Epithelial cell of prostate (primary cell): ENCODE data around the gene CAMK2G.
"Not testable (repeated sequence)": the region's sequence is repeated elsewhere in the genome, so short reads cannot be mapped to it uniquely, and the experiment has no call there.

Source experiments
- DNase-seq: peaks from one replicate; pipeline ENCODE4 v3.0.0-alpha.2; 2011; ENCODE audit warnings: low read depth, low spot score
- H3K27ac ChIP-seq: fragments of 450-650 bp; 2 replicates; pipeline ENCODE4 v1.5.1; 2017; ENCODE audit warnings: mild to moderate bottlenecking

Gene CAMK2G

GRCh38 chr10:73800560-73801252 is 73.6 kb downstream of the CAMK2G start:
- DNase-seq: no peak
- H3K27ac ChIP-seq: no peak overlapping the region

GRCh38 chr10:73799899-73800559 is 74.3 kb downstream of the CAMK2G start:
- no peak overlapping the region for H3K27ac ChIP-seq
- DNase-seq: no peak

- DNase-seq: no peak
- H3K27ac ChIP-seq: no peak overlapping the region
Observed at GRCh38 chr10:73798927-73799560, 75.3 kb downstream of the CAMK2G start.

- no peak for DNase-seq
- no peak overlapping the region for H3K27ac ChIP-seq
Observed at GRCh38 chr10:73798087-73798486, 76.3 kb downstream of the CAMK2G start.

- DNase-seq: no peak
Observed at GRCh38 chr10:73797324-73798025, 76.9 kb downstream of the CAMK2G start.

GRCh38 chr10:73796766-73797165 is 77.6 kb downstream of the CAMK2G start:
- no peak for DNase-seq
- H3K27ac ChIP-seq: no peak overlapping the region

More at GRCh38 chr10:73797324-73798025, 76.9 kb downstream of the CAMK2G start:
- no peak overlapping the region for H3K27ac ChIP-seq

- H3K27ac ChIP-seq, DNase-seq: not testable (repeated sequence)
Observed at GRCh38 chr10:73796035-73796434, 78.3 kb downstream of the CAMK2G start.

- DNase-seq, H3K27ac ChIP-seq: not testable (repeated sequence)
Observed at GRCh38 chr10:73795491-73795890, 78.9 kb downstream of the CAMK2G start.

- DNase-seq: no peak
- H3K27ac ChIP-seq: no peak overlapping the region
Observed at GRCh38 chr10:73793456-73793855, 80.9 kb downstream of the CAMK2G start.

GRCh38 chr10:73791871-73792400 is 82.4 kb downstream of the CAMK2G start:
- DNase-seq: no peak
- H3K27ac ChIP-seq: no peak overlapping the region

GRCh38 chr10:73790886-73791625 is 83.3 kb downstream of the CAMK2G start:
- DNase-seq: no peak

GRCh38 chr10:73789659-73790055 is 84.7 kb downstream of the CAMK2G start:
- no peak for DNase-seq
- no peak overlapping the region for H3K27ac ChIP-seq

More at GRCh38 chr10:73790886-73791625, 83.3 kb downstream of the CAMK2G start:
- no peak overlapping the region for H3K27ac ChIP-seq

GRCh38 chr10:73788864-73789658 is 85.3 kb downstream of the CAMK2G start:
- no peak overlapping the region for H3K27ac ChIP-seq

GRCh38 chr10:73787031-73787800 is 87.1 kb downstream of the CAMK2G start:
- H3K27ac ChIP-seq: not testable (repeated sequence)

More at GRCh38 chr10:73788864-73789658, 85.3 kb downstream of the CAMK2G start:
- DNase-seq: no peak

GRCh38 chr10:73786512-73786885 is 87.9 kb downstream of the CAMK2G start:
- no peak for DNase-seq
- H3K27ac ChIP-seq: peak overlapping the region; percentile 90

More at GRCh38 chr10:73787031-73787800, 87.1 kb downstream of the CAMK2G start:
- not testable (repeated sequence) for DNase-seq

- peak overlapping the region; percentile 90 for H3K27ac ChIP-seq
- peak; percentile 10 for DNase-seq
Observed at GRCh38 chr10:73785721-73786511, 88.4 kb downstream of the CAMK2G start.

GRCh38 chr10:73785211-73785720 is 89.1 kb downstream of the CAMK2G start, which contains the start of gene ZSWIM8:
Gene ZSWIM8 (plus strand): TSS chr10:73785606. CDS start chr10:73785879, 273 bp downstream.
- peak within 1 kb of the TSS; percentile 90 for H3K27ac ChIP-seq
- peak; percentile 78 for DNase-seq
